Mesenchymal stem cell (in vitro differentiated cells and primary cell): ENCODE results near the gene RDH13.
"Not testable (repeated sequence)": the region's sequence is repeated elsewhere in the genome, so short reads cannot be mapped to it uniquely, and the experiment has no call there.

Experiments
- DNase-seq: peaks from one replicate; pipeline ENCODE4 v3.0.0-alpha.2; 2013
- H2AFZ ChIP-seq: one replicate; pipeline ENCODE4 v1.6.1; 2013; ENCODE audit warnings: low read depth, mild to moderate bottlenecking, control low read depth, inconsistent platforms, low read length, moderate library complexity
- H2AK5ac ChIP-seq: 2 replicates; pipeline ENCODE4 v1.6.1; 2013; ENCODE audit warnings: low read length, moderate library complexity, mild to moderate bottlenecking, inconsistent platforms; ENCODE audit not compliant: severe bottlenecking
- H2BK120ac ChIP-seq: one replicate; pipeline ENCODE4 v1.6.1; 2013; ENCODE audit warnings: low read depth, mild to moderate bottlenecking, inconsistent platforms, low read length, moderate library complexity
- H2BK12ac ChIP-seq, 2 experiments: one replicate each; pipeline ENCODE4 v1.6.1; 2013; ENCODE audit warnings: inconsistent platforms in 2 of 2, low read length in 2 of 2, mild to moderate bottlenecking in 2 of 2, moderate library complexity in 2 of 2, control low read depth in 1 of 2
- H2BK15ac ChIP-seq: one replicate; pipeline ENCODE4 v1.6.1; 2013; ENCODE audit warnings: mild to moderate bottlenecking, low read depth, inconsistent platforms; ENCODE audit not compliant: poor library complexity, severe bottlenecking
- H2BK5ac ChIP-seq: 2 replicates; pipeline ENCODE4 v1.6.1; 2013; ENCODE audit warnings: low read depth, mild to moderate bottlenecking, low read length, control low read depth, inconsistent platforms; ENCODE audit not compliant: poor library complexity, severe bottlenecking
- H3K14ac ChIP-seq, 2 experiments: one replicate each; pipeline ENCODE4 v1.6.1; 2013; ENCODE audit warnings: inconsistent platforms in 2 of 2, low read length in 2 of 2, control low read depth in 1 of 2, mild to moderate bottlenecking in 1 of 2, moderate library complexity in 1 of 2
- H3K18ac ChIP-seq, 2 experiments: one replicate each; pipeline ENCODE4 v1.6.1; 2013; ENCODE audit warnings: inconsistent platforms in 2 of 2, low read length in 2 of 2, control low read depth in 1 of 2, low read depth in 1 of 2, mild to moderate bottlenecking in 1 of 2
- H3K23ac ChIP-seq, 2 experiments: one replicate each; pipeline ENCODE4 v1.6.1; 2013; ENCODE audit warnings: inconsistent platforms in 2 of 2, low read length in 2 of 2, mild to moderate bottlenecking in 2 of 2, moderate library complexity in 2 of 2, control low read depth in 1 of 2
- H3K27ac ChIP-seq: 2 replicates; pipeline ENCODE4 v1.5.1; 2013; ENCODE audit warnings: mild to moderate bottlenecking, moderate library complexity, low read length, control low read depth, inconsistent platforms; ENCODE audit not compliant: poor library complexity, severe bottlenecking
- H3K27me3 ChIP-seq, 2 experiments: 2 replicates each; pipeline versions ENCODE4 v1.6.1 to v1.7.0; 2013; ENCODE audit warnings: low read length in 2 of 2, mild to moderate bottlenecking in 2 of 2, moderate library complexity in 2 of 2, control low read depth in 1 of 2, inconsistent platforms in 1 of 2; ENCODE audit not compliant: control insufficient read depth in 1 of 2, insufficient read depth in 1 of 2
- H3K36me3 ChIP-seq, 2 experiments: 2 replicates each; pipeline versions ENCODE4 v1.6.1 to v1.7.0; 2013; ENCODE audit warnings: low read length in 2 of 2, control low read depth in 1 of 2, inconsistent platforms in 1 of 2, low read depth in 1 of 2, mild to moderate bottlenecking in 1 of 2; ENCODE audit not compliant: insufficient read depth in 2 of 2, control insufficient read depth in 1 of 2
- H3K4ac ChIP-seq, 2 experiments: one replicate each; pipeline ENCODE4 v1.6.1; 2013; ENCODE audit warnings: inconsistent platforms in 2 of 2, low read length in 2 of 2, mild to moderate bottlenecking in 2 of 2, moderate library complexity in 2 of 2, control low read depth in 1 of 2, low read depth in 1 of 2
- H3K4me1 ChIP-seq: 2 replicates; pipeline ENCODE4 v1.6.1; 2013; ENCODE audit warnings: low read depth, low read length, control low read depth; ENCODE audit not compliant: control insufficient read depth, insufficient read depth
- H3K4me2 ChIP-seq: 2 replicates; pipeline ENCODE4 v1.6.1; 2013; ENCODE audit warnings: low read length, mild to moderate bottlenecking, inconsistent platforms; ENCODE audit not compliant: poor library complexity, severe bottlenecking
- H3K4me3 ChIP-seq, 2 experiments: 2 replicates each; pipeline versions ENCODE4 v1.5.1 to v1.7.0; 2013; ENCODE audit warnings: low read length in 2 of 2, mild to moderate bottlenecking in 2 of 2, control low read depth in 1 of 2, low read depth in 1 of 2; ENCODE audit not compliant: insufficient read depth in 1 of 2
- H3K79me1 ChIP-seq: replicated peaks from 2 replicates; pipeline ENCODE4 v1.6.1; 2013; ENCODE audit warnings: mild to moderate bottlenecking, control low read depth, low read length, inconsistent platforms; ENCODE audit not compliant: poor library complexity, severe bottlenecking
- H3K9ac ChIP-seq: 2 replicates; pipeline ENCODE4 v1.7.0; 2013; ENCODE audit warnings: mild to moderate bottlenecking, low read length, moderate library complexity
- H3K9me3 ChIP-seq: 2 replicates; pipeline ENCODE4 v1.7.0; 2013; ENCODE audit warnings: mild to moderate bottlenecking, low read length; ENCODE audit not compliant: control insufficient read depth
- H4K8ac ChIP-seq: one replicate; pipeline ENCODE4 v1.6.1; 2013; ENCODE audit warnings: inconsistent platforms, mild to moderate bottlenecking, low read length, moderate library complexity
- H4K91ac ChIP-seq: one replicate; pipeline ENCODE4 v1.6.1; 2013; ENCODE audit warnings: mild to moderate bottlenecking, low read length, inconsistent platforms
- WGBS: methylation state at CpG from one replicate; pipeline ENCODE4 v1.1.7; 2013; ENCODE audit warnings: mixed read lengths; 5-methylcytosine and 5-hydroxymethylcytosine counted together

RDH13 gene

GRCh38 chr19:55006795-55007194, 56.2 kb downstream of the RDH13 start:
- H3K27ac ChIP-seq, H2AFZ ChIP-seq, DNase-seq, H2AK5ac ChIP-seq, H3K18ac ChIP-seq, H2BK12ac ChIP-seq, H3K36me3 ChIP-seq, H2BK120ac ChIP-seq, H3K9me3 ChIP-seq, H3K23ac ChIP-seq, H3K14ac ChIP-seq, H3K27me3 ChIP-seq, H2BK15ac ChIP-seq, H3K9ac ChIP-seq, H3K79me1 ChIP-seq, H3K4me2 ChIP-seq, H4K91ac ChIP-seq, H4K8ac ChIP-seq, H2BK5ac ChIP-seq, H3K4me1 ChIP-seq, H3K4ac ChIP-seq: not testable (repeated sequence)
- H3K4me3 ChIP-seq, result peak overlapping the region in 1 of 2 experiments; percentile 64
- WGBS, result 33% methylated on average over 8 of the region's 11 CpGs

- H3K27ac ChIP-seq, result no peak overlapping the region
- no peak overlapping the region for H3K4me2 ChIP-seq
- no peaks in the 10 kb centered on the region for H3K27me3 ChIP-seq
- no peaks in the 10 kb centered on the region for H3K79me1 ChIP-seq
- H3K14ac ChIP-seq, result no peak overlapping the region
- 43% methylated on average over 9 of the region's 10 CpGs for WGBS
- no peaks in the 10 kb centered on the region for H3K36me3 ChIP-seq
- peaks cover 4% of the 10 kb centered on the region for H3K9me3 ChIP-seq
- no peak overlapping the region for H3K23ac ChIP-seq
- H4K91ac ChIP-seq, result no peak overlapping the region
- no peak overlapping the region for H4K8ac ChIP-seq
- no peaks in the 10 kb centered on the region for H3K4me1 ChIP-seq
- no peak overlapping the region for H2BK15ac ChIP-seq
- no peak overlapping the region for H2AK5ac ChIP-seq
- no peak overlapping the region for H2BK5ac ChIP-seq
- peak overlapping the region in 1 of 2 experiments; percentile 64 for H3K4me3 ChIP-seq
- H2BK12ac ChIP-seq, result no peak overlapping the region
- no peak overlapping the region for H2BK120ac ChIP-seq
- H3K4ac ChIP-seq, result no peak overlapping the region
- no peak overlapping the region for H2AFZ ChIP-seq
- DNase-seq, result peak; percentile 18
- peak overlapping the region; percentile 70 for H3K9ac ChIP-seq
- no peak overlapping the region for H3K18ac ChIP-seq
These were observed 57.1 kb downstream of the RDH13 start for GRCh38 chr19:55005684-55006488.

- Histone ChIP-seq H3K4me1 (no peaks in the 10 kb centered on the region), H3K23ac (no peak overlapping the region), H4K8ac (no peak overlapping the region), H3K27ac (no peak overlapping the region), H4K91ac (no peak overlapping the region), H2BK12ac (no peak overlapping the region), H3K4me2 (no peak overlapping the region), H3K4ac (no peak overlapping the region), H3K27me3 (no peaks in the 10 kb centered on the region), H3K4me3 (no peak overlapping the region), H2BK120ac (no peak overlapping the region), H2BK5ac (no peak overlapping the region), H3K9ac (no peak overlapping the region), H2BK15ac (no peak overlapping the region), H3K36me3 (no peaks in the 10 kb centered on the region), H3K9me3 (peaks cover 2% of the 10 kb centered on the region), H2AK5ac (no peak overlapping the region), H3K18ac (no peak overlapping the region), H3K79me1 (no peaks in the 10 kb centered on the region), H2AFZ (no peak overlapping the region), H3K14ac (no peak overlapping the region)
- 49% methylated on average over 2 of the region's 5 CpGs for WGBS
- DNase-seq, result no peak
These were observed 62.2 kb downstream of the RDH13 start for GRCh38 chr19:55000761-55001160.

GRCh38 chr19:54998751-54999239, 64.2 kb downstream of the RDH13 start:
- H4K8ac ChIP-seq, H2BK15ac ChIP-seq, H3K4me1 ChIP-seq, H3K27ac ChIP-seq, H2AFZ ChIP-seq, H3K18ac ChIP-seq, H3K14ac ChIP-seq, H3K4me3 ChIP-seq, H3K27me3 ChIP-seq, H2BK5ac ChIP-seq, H3K79me1 ChIP-seq, H3K4me2 ChIP-seq, H2AK5ac ChIP-seq, H2BK12ac ChIP-seq, H4K91ac ChIP-seq, H3K9me3 ChIP-seq, DNase-seq, H2BK120ac ChIP-seq, H3K36me3 ChIP-seq, H3K4ac ChIP-seq, H3K23ac ChIP-seq, H3K9ac ChIP-seq: not testable (repeated sequence)
- WGBS, result 84% methylated on average over 21 of the region's 23 CpGs
